GM18909 (cell line): Measurements from ENCODE around the gene PCDH17.

Source experiments
- ATAC-seq: cut with Tn5 transposase; IDR thresholded peaks from one replicate; pipeline ENCODE4 v1.9.1; 2021; ENCODE audit warnings: mild to moderate bottlenecking; ENCODE audit not compliant: unreplicated experiment, poor library complexity

The PCDH17 gene, protein sequence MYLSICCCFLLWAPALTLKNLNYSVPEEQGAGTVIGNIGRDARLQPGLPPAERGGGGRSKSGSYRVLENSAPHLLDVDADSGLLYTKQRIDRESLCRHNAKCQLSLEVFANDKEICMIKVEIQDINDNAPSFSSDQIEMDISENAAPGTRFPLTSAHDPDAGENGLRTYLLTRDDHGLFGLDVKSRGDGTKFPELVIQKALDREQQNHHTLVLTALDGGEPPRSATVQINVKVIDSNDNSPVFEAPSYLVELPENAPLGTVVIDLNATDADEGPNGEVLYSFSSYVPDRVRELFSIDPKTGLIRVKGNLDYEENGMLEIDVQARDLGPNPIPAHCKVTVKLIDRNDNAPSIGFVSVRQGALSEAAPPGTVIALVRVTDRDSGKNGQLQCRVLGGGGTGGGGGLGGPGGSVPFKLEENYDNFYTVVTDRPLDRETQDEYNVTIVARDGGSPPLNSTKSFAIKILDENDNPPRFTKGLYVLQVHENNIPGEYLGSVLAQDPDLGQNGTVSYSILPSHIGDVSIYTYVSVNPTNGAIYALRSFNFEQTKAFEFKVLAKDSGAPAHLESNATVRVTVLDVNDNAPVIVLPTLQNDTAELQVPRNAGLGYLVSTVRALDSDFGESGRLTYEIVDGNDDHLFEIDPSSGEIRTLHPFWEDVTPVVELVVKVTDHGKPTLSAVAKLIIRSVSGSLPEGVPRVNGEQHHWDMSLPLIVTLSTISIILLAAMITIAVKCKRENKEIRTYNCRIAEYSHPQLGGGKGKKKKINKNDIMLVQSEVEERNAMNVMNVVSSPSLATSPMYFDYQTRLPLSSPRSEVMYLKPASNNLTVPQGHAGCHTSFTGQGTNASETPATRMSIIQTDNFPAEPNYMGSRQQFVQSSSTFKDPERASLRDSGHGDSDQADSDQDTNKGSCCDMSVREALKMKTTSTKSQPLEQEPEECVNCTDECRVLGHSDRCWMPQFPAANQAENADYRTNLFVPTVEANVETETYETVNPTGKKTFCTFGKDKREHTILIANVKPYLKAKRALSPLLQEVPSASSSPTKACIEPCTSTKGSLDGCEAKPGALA (N-terminal part only)

DNA sequence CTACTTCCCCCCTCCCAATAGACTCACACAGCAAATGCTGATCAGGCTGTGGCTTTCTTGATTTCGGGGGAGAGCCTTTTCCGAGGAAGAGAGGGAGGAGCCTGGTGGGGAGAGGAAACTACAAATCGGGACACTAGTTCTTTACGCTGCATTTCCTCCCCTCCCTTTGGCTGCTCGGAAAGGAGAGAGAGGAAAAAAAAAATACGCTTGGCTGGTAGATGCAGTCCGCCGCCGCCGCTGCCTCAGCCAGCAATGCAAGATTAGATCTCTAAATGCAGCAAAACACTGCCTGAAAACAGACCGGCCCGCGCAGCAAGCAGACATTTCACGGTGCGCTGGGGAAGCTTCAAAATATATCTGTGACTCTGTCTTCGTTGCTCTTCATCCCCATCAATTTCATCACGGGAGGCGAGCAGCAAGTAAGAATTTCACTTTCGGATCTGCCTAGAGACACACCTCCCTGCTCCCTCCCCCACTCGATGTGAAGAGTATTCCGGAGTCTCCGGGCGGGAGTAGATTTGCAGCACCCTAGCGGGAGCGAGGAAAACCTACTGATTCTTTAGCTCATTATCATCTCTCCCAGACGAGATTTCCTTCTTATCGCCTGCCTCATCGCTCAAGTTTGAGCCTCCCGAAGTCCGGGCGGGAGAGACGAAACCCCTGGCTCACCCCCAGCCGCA is at the start of gene PCDH17:
PCDH17 (plus strand) TSS at position 149 of the 680 bp plus-strand sequence. CDS start 803 bp downstream, outside the sequence.
- no peak for ATAC-seq

DNA sequence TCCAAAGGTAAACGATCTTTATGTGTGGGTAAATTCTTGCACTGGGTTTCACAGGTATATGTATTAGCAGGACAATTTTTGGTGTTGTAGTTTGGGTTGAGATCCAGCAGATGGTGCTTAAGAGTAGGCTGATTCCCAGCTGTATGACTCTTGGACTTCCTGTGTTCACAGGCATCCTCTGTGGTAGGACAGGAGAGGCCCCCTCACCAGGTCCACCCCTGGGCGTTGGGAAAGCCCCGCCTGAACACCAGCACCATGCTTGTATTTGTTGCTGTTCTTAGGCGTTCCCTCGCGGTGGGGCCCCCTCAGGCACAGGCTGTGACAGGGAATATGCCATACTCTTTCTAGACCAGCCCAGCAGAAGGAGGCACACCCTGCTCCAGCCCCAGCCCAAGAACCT is 49.5 kb upstream of the PCDH17 start:
- no peak for ATAC-seq

DNA sequence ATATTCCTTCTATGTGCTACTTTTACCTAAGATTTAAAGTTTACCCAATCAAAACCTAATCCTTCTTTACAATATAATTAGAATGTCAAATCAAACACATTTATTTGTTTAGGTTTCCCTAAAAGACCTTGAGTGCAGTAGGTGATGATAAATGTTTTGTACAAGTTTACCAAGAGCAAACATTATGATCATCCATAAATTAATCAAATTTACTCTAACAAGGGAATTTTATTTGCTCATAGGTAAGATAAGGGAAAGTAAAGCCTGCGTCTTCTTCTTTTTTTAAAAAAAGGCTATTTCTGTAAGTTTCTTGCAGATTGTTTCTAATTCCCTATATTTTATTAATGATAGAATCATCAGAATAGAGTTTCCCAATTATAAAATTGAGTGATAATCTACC is 48.0 kb upstream of the PCDH17 start:
- no peak for ATAC-seq

DNA sequence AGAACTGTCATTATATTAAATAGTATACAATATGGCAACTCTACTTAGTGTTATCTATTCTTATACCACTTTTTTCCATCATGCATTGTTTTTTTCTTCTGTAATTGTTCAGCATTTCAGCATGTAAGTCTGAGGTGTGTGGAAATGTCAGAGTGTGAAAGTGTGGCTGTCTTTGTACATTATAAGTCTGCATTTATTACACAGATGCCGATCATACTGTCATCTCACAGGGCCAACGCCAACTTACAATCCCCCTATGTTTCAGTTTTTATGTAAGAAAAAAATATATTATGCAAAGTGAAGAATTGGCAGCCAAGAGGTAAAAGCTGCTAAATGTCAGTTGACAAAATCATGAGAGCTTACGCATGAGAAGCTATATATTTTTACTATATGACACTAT is 42.9 kb upstream of the PCDH17 start:
- ATAC-seq = no peak

DNA sequence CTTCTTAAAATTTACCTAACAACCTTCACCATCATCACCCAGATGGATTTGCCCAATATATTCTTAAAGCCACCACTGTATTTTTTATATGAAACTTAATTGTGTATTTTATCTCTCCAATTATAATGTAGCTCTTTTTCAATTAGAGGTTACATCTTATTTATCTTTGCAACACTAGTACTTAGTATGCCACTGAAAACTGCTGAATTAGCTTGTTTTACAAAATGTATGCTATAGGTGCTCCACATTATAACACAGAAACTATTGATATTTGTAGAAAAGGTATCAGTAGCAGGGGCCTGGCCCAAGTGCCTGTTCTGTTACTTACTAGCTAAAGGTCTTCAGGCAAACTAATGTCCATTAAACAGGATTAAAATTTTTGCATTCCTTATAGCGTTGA is 35.8 kb upstream of the PCDH17 start:
- no peak for ATAC-seq

DNA sequence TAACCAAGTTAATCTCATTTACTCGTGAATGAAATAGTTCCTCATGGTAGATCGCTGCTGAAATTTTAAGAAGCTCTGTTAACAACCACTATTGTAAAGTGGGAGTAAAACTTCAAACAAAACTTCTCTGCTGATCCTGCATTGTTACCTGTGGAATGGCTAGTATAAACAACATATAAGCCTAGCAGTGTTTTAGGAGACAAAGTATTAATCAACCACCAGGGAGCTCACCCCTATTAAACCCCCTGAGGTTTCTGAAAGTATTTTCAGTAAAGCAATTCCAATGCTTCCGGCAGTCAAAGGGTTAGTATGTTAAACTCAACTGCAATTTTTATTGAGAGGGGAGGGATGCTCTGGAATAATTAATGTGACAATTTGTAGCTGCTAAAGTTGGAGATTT is 30.0 kb upstream of the PCDH17 start:
- ATAC-seq = no peak

DNA sequence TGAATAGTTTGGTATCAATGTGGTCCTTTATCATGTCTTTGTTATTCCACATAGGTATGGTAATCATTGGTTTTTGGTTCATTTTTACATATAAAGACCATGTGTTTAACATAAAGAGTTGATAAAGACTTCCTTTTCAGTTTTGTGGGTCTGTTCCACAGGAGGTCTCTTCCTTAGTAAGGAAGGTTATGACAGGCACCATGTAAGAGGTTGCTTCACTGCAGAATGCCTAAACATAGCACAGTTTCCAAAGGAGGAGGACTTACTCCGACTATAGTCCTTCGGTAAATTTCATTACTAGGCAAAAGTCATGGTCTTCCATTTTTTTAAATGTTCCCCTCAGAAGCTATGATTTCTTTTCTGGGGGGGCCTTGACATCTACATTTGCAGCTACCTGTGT is 27.1 kb upstream of the PCDH17 start:
- no peak for ATAC-seq

DNA sequence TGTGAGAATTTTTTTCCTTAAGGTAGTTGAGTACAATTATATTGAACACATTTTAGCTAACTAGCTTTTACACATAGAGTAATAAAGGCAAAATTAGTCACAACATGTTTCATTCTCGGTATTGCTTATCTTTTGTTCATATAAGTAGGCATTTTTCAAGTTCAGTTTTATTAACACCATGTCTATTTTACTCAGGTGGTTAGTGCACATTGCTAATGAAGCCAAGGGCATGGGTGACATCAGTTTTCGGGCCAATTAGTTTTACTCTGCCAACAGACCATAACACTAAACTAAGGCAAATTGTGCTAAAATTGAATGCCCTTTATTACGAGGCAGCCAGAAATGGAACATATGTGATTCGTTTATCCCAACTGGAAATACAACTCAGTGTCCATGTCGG is 19.6 kb upstream of the PCDH17 start:
- no peak for ATAC-seq

DNA sequence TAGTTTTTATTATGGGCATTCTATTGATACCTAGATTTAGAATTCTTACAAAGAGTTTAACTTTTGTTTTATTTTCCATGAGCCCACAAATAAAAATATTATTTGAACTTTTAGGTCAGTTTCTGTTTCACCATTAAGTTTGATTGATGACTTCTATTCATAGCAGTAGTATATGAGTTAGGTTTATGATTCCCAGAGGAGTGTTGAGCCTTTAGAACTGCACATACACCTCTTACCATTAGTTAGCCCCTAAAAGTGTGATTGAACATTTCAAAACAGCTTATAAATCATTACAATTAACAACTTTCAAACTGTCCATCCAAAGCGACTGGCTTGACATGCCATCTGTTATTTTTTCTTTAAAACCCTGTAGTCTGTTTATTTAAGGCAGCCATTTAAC is 19.0 kb upstream of the PCDH17 start:
- ATAC-seq = no peak

DNA sequence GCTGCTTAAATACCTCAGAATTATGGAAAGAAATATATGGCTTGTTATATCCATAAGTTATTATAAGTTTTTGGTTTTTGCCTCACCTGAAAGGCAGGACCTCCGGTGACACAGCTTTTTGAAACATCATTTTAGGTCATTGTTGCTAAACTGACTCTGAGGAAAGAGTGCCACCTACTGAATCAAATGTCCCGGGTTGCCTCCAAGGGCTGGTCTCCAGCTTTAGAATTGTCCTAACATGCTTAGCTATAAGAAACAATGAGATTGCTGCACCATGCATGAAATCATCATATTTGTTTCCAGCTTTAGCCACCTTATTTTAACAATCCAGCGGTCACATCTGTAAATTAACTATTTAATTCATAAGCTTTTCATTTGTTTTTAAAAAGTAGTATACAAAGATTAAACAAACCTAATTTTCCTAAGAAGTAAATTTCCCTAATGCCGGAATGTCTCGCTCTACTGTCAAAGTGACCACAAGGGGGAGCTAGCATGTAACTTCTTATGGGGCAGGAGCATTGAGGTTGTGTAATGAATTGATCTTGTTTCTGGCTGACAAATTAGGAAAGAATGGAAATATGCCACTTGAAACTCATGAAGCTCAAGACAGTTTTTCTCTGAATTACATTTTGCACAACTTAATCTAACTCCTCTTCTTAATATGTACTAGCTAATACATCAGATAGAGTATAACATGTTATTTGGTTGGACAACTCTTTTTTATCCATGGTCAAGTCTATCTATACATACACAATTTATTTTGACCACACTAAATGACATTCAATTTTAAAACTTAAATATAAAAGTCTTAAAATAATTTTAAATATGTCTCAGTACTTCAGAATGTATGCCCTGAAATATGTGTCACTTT is 6.7 kb upstream of the PCDH17 start:
- peak; percentile 61 for ATAC-seq

DNA sequence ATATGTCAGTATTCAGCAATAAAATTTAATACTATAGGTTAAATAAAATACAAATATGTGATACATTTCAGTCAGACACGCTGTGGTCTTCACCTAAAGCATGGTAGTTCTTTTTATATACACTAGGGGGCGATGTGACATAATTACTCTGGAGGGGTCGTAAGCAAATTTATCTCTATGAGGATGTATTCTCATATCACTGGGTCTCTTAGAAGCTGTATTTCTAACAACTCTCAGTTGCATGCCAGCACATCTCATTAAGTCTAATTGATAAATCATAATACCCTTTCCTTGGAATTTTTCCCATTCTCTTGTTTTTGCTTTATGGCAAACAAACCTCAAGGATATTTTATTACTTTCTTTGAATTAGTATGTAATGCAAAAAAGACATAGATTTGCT is 3.9 kb upstream of the PCDH17 start:
- peak; percentile 48 for ATAC-seq

DNA sequence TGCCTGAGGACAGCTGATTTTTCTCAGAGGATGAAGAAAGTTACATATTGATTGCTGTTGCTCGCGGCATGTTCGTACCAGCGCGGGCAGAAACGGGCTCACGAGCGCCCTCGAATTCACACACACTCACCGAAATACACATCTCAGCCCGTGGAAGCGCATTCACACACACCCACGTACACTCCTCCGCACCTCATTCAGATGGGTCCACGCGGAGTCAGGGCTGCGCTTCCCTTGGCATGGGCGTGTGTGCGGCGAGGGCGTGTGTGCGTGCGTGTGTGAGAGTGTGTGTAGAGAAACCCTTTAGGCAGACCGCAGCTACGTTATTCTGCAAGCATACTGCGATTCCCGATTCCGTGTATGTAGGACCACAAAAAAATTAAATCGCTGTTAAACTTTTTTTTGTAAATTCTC is 2.1 kb upstream of the PCDH17 start:
- no peak for ATAC-seq

DNA sequence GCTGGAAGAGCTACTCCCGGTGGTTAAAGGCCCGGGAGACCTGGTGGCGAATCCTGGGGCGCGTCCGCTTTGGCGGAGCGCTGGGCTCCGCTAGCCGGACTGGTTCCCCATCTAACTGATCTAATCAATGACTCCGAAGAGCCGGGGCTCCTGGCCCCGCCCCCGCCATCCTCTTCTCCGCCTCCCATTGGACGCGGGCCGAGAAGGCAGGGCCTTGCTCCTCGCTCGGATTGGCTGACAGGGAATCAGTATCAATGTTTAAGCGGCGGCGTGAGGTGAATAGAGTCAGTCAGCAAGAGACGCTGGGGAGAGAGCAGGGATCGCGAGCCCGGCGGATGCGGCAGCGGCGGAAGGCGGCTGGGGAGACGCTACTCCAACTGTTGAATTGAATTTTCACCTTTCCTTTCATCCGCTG is 1.7 kb upstream of the PCDH17 start:
- no peak for ATAC-seq

DNA sequence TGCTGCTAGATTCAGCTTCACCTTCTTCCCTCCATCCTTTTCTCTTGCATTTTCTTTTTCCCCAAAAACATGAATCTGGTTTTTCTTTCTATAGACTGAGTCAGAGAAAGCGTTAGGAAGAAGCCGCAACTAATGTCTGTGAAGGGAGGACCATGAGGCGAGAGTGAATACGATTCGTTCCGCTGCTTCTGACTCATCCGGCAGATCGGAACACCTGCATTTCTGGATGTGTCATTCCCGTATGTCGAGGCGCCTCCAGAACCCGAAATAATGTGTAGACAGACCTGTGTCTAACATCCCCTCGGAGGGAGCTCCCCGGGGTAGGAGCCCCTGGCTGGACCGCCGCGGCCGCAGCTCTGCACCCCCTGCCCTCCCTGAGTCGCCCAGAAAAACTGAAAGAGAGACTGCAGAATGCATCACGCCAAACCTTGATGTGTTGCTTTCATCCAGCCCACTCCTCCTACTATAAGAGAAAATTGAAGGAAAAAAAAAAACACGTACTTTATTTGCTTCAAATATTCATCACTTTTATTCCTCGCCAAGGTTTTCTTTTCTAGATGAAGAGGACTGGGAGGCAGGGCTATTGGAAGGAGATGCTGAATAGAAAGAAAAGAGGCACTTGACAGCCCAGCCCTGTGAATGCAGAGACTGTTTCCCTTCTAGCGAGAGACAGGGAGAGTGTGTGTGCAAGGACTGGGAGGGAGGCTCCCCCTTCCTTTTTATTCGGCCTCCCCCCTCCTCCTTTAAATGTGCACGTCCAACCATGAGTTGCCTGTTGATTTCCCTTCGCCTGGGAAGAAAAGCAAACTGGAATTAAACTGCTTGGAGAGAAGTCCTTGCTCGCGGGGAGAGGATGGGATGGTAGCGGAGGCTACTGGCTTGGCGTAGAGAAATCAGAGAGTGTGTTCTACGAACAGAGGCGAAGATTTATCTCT is 616 bp upstream of the PCDH17 start:
- ATAC-seq = no peak

DNA sequence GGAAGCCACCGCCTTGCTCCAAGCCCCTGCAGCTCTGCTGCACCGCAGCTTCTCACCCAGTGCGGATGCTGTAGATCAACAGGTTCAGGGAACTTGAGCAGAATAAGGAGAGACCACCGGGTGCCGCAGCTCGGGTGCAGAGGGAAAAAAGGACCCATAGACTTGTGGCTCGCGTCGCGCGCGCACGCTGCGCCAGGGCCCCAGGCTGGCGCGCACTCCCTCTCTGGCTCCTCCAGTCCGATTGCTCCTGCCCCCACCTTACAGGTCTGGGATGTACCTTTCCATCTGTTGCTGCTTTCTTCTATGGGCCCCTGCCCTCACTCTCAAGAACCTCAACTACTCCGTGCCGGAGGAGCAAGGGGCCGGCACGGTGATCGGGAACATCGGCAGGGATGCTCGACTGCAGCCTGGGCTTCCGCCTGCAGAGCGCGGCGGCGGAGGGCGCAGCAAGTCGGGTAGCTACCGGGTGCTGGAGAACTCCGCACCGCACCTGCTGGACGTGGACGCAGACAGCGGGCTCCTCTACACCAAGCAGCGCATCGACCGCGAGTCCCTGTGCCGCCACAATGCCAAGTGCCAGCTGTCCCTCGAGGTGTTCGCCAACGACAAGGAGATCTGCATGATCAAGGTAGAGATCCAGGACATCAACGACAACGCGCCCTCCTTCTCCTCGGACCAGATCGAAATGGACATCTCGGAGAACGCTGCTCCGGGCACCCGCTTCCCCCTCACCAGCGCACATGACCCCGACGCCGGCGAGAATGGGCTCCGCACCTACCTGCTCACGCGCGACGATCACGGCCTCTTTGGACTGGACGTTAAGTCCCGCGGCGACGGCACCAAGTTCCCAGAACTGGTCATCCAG is 964 bp downstream of the PCDH17 start:
- no peak for ATAC-seq

DNA sequence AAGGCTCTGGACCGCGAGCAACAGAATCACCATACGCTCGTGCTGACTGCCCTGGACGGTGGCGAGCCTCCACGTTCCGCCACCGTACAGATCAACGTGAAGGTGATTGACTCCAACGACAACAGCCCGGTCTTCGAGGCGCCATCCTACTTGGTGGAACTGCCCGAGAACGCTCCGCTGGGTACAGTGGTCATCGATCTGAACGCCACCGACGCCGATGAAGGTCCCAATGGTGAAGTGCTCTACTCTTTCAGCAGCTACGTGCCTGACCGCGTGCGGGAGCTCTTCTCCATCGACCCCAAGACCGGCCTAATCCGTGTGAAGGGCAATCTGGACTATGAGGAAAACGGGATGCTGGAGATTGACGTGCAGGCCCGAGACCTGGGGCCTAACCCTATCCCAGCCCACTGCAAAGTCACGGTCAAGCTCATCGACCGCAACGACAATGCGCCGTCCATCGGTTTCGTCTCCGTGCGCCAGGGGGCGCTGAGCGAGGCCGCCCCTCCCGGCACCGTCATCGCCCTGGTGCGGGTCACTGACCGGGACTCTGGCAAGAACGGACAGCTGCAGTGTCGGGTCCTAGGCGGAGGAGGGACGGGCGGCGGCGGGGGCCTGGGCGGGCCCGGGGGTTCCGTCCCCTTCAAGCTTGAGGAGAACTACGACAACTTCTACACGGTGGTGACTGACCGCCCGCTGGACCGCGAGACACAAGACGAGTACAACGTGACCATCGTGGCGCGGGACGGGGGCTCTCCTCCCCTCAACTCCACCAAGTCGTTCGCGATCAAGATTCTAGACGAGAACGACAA is 1.8 kb downstream of the PCDH17 start:
- ATAC-seq = no peak
